MM.1S (cell line): ENCODE measurements around the gene DNAAF1.

Experiments
- DNase-seq: peaks from one replicate; pipeline ENCODE4 v3.0.0-alpha.2; 2015
- H2AFZ ChIP-seq: fragments of 300-600 bp; sonication (generic); 2 replicates; pipeline ENCODE4 v1.6.0; 2016; ENCODE audit warnings: antibody characterized with exemption, low read length
- H3F3A ChIP-seq: fragments of 300-600 bp; sonication (generic); 2 replicates; pipeline ENCODE4 v1.6.1; 2016; ENCODE audit warnings: mild to moderate bottlenecking, antibody characterized with exemption, low read length, moderate library complexity, mixed read lengths; ENCODE audit not compliant: insufficient read depth
- H3K27ac ChIP-seq: fragments of 300-600 bp; sonication (generic); 2 replicates; pipeline ENCODE4 v1.5.1; 2016; ENCODE audit warnings: mild to moderate bottlenecking, low read length
- H3K27me3 ChIP-seq: fragments of 300-600 bp; sonication (generic); replicated peaks from 2 replicates; pipeline ENCODE4 v1.6.0; 2016; ENCODE audit warnings: low read length; ENCODE audit not compliant: insufficient read depth
- H3K36me3 ChIP-seq: fragments of 300-600 bp; sonication (generic); replicated peaks from 2 replicates; pipeline ENCODE4 v1.6.1; 2016; ENCODE audit warnings: mild to moderate bottlenecking, low read length, mixed read lengths; ENCODE audit not compliant: insufficient read depth
- H3K4me1 ChIP-seq: fragments of 300-600 bp; sonication (generic); 2 replicates; pipeline ENCODE4 v1.6.1; 2016; ENCODE audit warnings: low read length, mixed read lengths
- H3K4me2 ChIP-seq: fragments of 300-600 bp; sonication (generic); 2 replicates; pipeline ENCODE4 v1.6.0; 2016; ENCODE audit warnings: low read depth, low read length
- H3K4me3 ChIP-seq: fragments of 300-600 bp; sonication (generic); 2 replicates; pipeline ENCODE4 v1.5.1; 2016; ENCODE audit warnings: low read length, mixed read lengths
- H3K79me2 ChIP-seq: fragments of 300-600 bp; sonication (generic); 2 replicates; pipeline ENCODE4 v1.6.1; 2016; ENCODE audit warnings: mixed run types, low read length, mixed read lengths
- H3K9ac ChIP-seq: fragments of 300-600 bp; sonication (generic); 2 replicates; pipeline ENCODE4 v1.6.1; 2016; ENCODE audit warnings: low read length, mixed read lengths
- H3K9me2 ChIP-seq: fragments of 300-600 bp; sonication (generic); replicated peaks from 2 replicates; pipeline ENCODE4 v1.6.1; 2016; ENCODE audit warnings: mild to moderate bottlenecking, low read length, mixed read lengths; ENCODE audit not compliant: insufficient read depth
- H3K9me3 ChIP-seq: fragments of 300-600 bp; sonication (generic); replicated peaks from 2 replicates; pipeline ENCODE4 v1.6.1; 2016; ENCODE audit warnings: mild to moderate bottlenecking, low read length, mixed read lengths; ENCODE audit not compliant: insufficient read depth
- H4K20me1 ChIP-seq: fragments of 300-600 bp; sonication (generic); 2 replicates; pipeline ENCODE4 v1.6.1; 2016; ENCODE audit warnings: mild to moderate bottlenecking, low read length, moderate library complexity, mixed read lengths; ENCODE audit not compliant: insufficient read depth
- EZH2 ChIP-seq: fragments of 300-600 bp; sonication (generic); optimal IDR thresholded peaks from 2 replicates; pipeline ENCODE3; 2017; ENCODE audit warnings: low read depth, mild to moderate bottlenecking, antibody characterized with exemption, low read length, mixed read lengths
- EZH2phosphoT487 ChIP-seq: fragments of 300-600 bp; sonication (generic); IDR thresholded peaks from 2 replicates; pipeline ENCODE4 v1.6.1; 2018; ENCODE audit warnings: antibody characterized with exemption, low read length
- TF ChIP-seq, protein P1 (sequence below): fragments of 300-600 bp; sonication (generic); IDR thresholded peaks from 2 replicates; pipeline ENCODE4 v1.5.1; 2016; ENCODE audit warnings: antibody characterized with exemption, low read length, mixed read lengths

The DNAAF1 gene

DNA sequence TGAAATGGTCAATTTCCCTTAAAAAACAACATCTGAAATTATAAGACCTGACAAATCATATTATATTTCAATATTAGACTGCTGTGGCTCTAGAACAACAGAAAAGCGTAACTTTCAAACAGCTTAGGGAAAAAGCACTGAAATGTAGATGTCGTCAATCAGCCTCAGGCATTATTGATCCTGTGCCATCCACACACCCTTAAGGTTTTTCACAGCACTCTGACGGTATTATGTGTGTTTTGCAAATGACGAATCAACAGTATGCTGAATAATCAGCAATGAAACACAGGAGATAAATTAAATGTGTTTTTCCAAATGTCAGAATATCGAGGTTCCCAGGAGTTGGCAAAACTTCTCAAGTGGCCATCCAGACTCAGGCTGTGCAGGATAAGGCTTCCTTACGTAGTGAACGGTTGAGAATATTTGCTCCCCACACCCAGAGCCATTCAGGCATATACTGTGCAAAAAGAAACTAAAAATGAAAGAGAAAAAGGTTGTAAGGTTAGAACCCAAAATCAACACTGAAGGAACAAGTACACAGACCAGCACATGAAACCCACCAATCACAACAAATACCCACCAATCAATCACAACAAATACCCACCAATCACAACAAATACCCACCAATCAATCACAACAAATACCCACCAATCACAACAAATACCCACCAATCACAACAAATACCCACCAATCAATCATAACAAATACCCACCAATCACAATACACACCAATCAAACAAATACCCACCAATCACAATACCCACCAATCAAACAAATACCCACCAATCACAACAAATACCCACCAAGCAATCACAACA is 20.6 kb upstream of the DNAAF1 start:
- Histone ChIP-seq H3K9me2 (no peaks in the 10 kb centered on the region), H3K27ac (no peak overlapping the region), H2AFZ (no peak overlapping the region), H3K4me1 (no peaks in the 10 kb centered on the region), H3K9ac (no peak overlapping the region), H3K27me3 (no peaks in the 10 kb centered on the region), H3K4me3 (no peak overlapping the region), H3F3A (no peaks in the 10 kb centered on the region), H3K4me2 (no peak overlapping the region), H3K79me2 (no peaks in the 10 kb centered on the region), H3K9me3 (no peaks in the 10 kb centered on the region), H3K36me3 (no peaks in the 10 kb centered on the region), H4K20me1 (no peaks in the 10 kb centered on the region)
- no peak for DNase-seq
- TF ChIP-seq EZH2phosphoT487 (no peak), EZH2 (no peak)
- TF ChIP-seq, protein P1, sequence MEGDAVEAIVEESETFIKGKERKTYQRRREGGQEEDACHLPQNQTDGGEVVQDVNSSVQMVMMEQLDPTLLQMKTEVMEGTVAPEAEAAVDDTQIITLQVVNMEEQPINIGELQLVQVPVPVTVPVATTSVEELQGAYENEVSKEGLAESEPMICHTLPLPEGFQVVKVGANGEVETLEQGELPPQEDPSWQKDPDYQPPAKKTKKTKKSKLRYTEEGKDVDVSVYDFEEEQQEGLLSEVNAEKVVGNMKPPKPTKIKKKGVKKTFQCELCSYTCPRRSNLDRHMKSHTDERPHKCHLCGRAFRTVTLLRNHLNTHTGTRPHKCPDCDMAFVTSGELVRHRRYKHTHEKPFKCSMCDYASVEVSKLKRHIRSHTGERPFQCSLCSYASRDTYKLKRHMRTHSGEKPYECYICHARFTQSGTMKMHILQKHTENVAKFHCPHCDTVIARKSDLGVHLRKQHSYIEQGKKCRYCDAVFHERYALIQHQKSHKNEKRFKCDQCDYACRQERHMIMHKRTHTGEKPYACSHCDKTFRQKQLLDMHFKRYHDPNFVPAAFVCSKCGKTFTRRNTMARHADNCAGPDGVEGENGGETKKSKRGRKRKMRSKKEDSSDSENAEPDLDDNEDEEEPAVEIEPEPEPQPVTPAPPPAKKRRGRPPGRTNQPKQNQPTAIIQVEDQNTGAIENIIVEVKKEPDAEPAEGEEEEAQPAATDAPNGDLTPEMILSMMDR: no peak

DNA sequence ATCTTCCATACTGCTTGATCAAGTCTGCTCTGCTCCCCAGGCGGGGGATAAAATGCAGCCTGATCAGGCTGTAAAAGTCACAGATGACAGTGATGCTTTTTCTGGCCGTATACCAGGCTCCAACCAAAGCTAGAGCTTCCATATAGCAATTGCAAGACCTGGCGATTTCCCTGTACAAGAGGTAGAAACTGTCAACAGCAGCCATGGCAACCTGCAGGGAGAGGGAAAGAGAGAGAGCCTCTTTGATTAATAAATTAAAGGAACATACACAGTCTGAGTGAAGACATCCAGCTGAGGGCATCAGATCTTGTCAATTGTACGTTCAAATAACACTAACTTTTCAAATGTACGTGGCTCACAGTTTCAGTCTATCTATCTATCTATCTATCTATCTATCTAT is 14.0 kb upstream of the DNAAF1 start:
- no peak for DNase-seq
- Histone ChIP-seq H4K20me1 (no peaks in the 10 kb centered on the region), H3K9ac (no peak overlapping the region), H3K27me3 (no peaks in the 10 kb centered on the region), H2AFZ (no peak overlapping the region), H3K4me2 (no peak overlapping the region), H3F3A (no peaks in the 10 kb centered on the region), H3K36me3 (no peaks in the 10 kb centered on the region), H3K9me3 (no peaks in the 10 kb centered on the region), H3K4me1 (0 out of 2 replicates have a peak, but pooled peaks cover 3% of the 10 kb centered on the region), H3K27ac (no peak overlapping the region), H3K4me3 (no peak overlapping the region), H3K9me2 (no peaks in the 10 kb centered on the region), H3K79me2 (peaks cover 18% of the 10 kb centered on the region)
- TF ChIP-seq EZH2 (no peak), EZH2phosphoT487 (no peak)

DNA sequence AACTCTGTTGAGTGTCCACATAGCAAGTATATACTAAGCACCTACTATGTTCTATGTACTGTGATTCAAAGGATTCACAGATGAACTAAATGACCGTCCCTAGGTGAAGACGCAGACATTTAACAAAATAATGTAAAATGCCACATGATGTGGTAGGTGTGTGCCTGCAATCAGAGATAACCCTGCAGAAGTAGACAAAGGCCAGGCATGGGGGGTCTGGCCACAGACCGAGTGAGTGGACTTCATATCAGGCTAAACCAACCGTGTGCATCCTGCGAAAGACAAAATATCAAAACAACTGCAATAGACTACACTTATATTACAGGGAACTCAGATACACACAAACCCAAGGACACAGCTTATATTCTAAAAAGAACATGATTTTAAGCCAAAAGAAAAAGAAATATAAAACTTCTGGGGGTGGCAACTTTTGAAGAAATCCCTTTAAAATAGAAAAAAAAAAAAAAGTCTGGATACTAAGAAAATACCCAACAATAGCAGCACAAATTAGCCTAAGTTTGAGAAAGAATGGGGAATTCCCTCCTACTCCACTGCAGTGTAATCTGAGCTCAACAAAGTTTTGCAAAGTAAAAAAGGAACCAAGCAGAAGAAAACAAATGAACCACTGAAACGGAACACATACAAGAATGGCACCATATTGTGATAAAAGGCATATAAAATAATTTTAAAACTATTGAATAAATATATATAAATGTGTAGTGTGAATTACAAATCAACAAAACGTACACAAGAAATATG is 12.4 kb upstream of the DNAAF1 start:
- no peak for DNase-seq
- no peak overlapping the region for H2AFZ ChIP-seq
- no peaks in the 10 kb centered on the region for H3K9me2 ChIP-seq
- H3K4me2 ChIP-seq: no peak overlapping the region
- 0 out of 2 replicates have a peak, but pooled peaks cover 4% of the 10 kb centered on the region for H3F3A ChIP-seq
- H3K4me3 ChIP-seq: no peak overlapping the region
- peaks cover 34% of the 10 kb centered on the region for H3K79me2 ChIP-seq
- TF ChIP-seq, protein P1: no peak
- TF ChIP-seq EZH2phosphoT487 (no peak), EZH2 (no peak)
- H3K36me3 ChIP-seq: no peaks in the 10 kb centered on the region
- H3K27ac ChIP-seq: no peak overlapping the region
- no peaks in the 10 kb centered on the region for H3K9me3 ChIP-seq
- H3K27me3 ChIP-seq: no peaks in the 10 kb centered on the region
- no peak overlapping the region for H3K9ac ChIP-seq
- H4K20me1 ChIP-seq: no peaks in the 10 kb centered on the region
- H3K4me1 ChIP-seq: peaks cover 17% of the 10 kb centered on the region
